WTC11 (cell line): Measurements from ENCODE around the gene NUAK2. TPM values are rescaled to one million over a fixed set of nuclear protein-coding genes. Genes with fewer than 3 reads are reported as not detected.
"Not testable (repeated sequence)": the region's sequence is repeated elsewhere in the genome, so short reads cannot be mapped to it uniquely, and the experiment has no call there.

Experiments used
- ATAC-seq: fragments of 200-7000 bp; cut with Tn5 transposase; 2 replicates; pipeline ENCODE4 v1.10.0; 2021; ENCODE audit warnings: mild to moderate bottlenecking, moderate library complexity
- CTCF ChIA-PET: fragments of 300-600 bp; sonication (Branson Sonifier 250); formaldehyde crosslinking; loops from one replicate; lab custom pipeline; 2021; ENCODE audit warnings: antibody characterized with exemption; lab: Charles Lee
- POLR2A ChIA-PET: fragments of 350-600 bp; sonication (Branson Sonifier 250); formaldehyde crosslinking; loops from one replicate; lab custom pipeline; 2021; ENCODE audit warnings: antibody characterized with exemption; lab: Charles Lee
- DNase-seq: peaks from one replicate; pipeline ENCODE4 v3.0.0; 2021; ENCODE audit warnings: low spot score
- H3K27ac Mint-ChIP-seq: 2 replicates; pipeline ENCODE4 v1.8.0; 2021; ENCODE audit warnings: mixed read lengths
- H3K27me3 Mint-ChIP-seq: 2 replicates; pipeline ENCODE4 v1.8.0; 2021; ENCODE audit warnings: low read depth, mild to moderate bottlenecking, moderate library complexity, mixed read lengths
- H3K36me3 Mint-ChIP-seq: 2 replicates; pipeline ENCODE4 v1.8.0; 2021; ENCODE audit warnings: mixed read lengths
- H3K4me1 Mint-ChIP-seq: 2 replicates; pipeline ENCODE4 v1.8.0; 2022; ENCODE audit warnings: mixed read lengths
- H3K4me3 Mint-ChIP-seq: 2 replicates; pipeline ENCODE4 v1.8.0; 2021; ENCODE audit warnings: mild to moderate bottlenecking, moderate library complexity, mixed read lengths
- H3K9me3 Mint-ChIP-seq: 2 replicates; pipeline ENCODE4 v1.8.0; 2021; ENCODE audit warnings: mixed read lengths
- CREB1 ChIP-seq: sonication (generic); formaldehyde crosslinking; IDR thresholded peaks from 2 replicates; pipeline ENCODE4 v1.8.0; 2023; ENCODE audit warnings: mild to moderate bottlenecking, missing genetic modification reagents
- FOXK1 ChIP-seq: sonication (generic); formaldehyde crosslinking; IDR thresholded peaks from 2 replicates; pipeline ENCODE4 v1.8.0; 2022; ENCODE audit warnings: mild to moderate bottlenecking, moderate library complexity, missing genetic modification reagents
- JAZF1 ChIP-seq: fragments of 250-450 bp; sonication (Bioruptor Pico); IDR thresholded peaks from 2 replicates; pipeline ENCODE4 v1.9.0; 2021; ENCODE audit warnings: moderate library complexity, mild to moderate bottlenecking, inconsistent platforms
- NFATC4 ChIP-seq: fragments of 250-450 bp; sonication (Bioruptor Pico); IDR thresholded peaks from 2 replicates; pipeline ENCODE4 v1.9.0; 2021; ENCODE audit warnings: mild to moderate bottlenecking
- NR1H2 ChIP-seq: sonication (generic); formaldehyde crosslinking; IDR thresholded peaks from 2 replicates; pipeline ENCODE4 v1.9.0; 2021; ENCODE audit warnings: mild to moderate bottlenecking, moderate library complexity, missing genetic modification reagents
- NR2C2 ChIP-seq: sonication (generic); formaldehyde crosslinking; IDR thresholded peaks from 2 replicates; pipeline ENCODE4 v1.8.0; 2022; ENCODE audit warnings: mild to moderate bottlenecking, missing genetic modification reagents
- SMAD4 ChIP-seq: sonication (generic); formaldehyde crosslinking; IDR thresholded peaks from 2 replicates; pipeline ENCODE4 v1.8.0; 2022; ENCODE audit warnings: mild to moderate bottlenecking, missing genetic modification reagents
- SOX15 ChIP-seq: fragments of 250-450 bp; sonication (Bioruptor Pico); IDR thresholded peaks from 2 replicates; pipeline ENCODE4 v1.9.0; 2021; ENCODE audit warnings: mild to moderate bottlenecking
- TEAD1 ChIP-seq: sonication (generic); formaldehyde crosslinking; IDR thresholded peaks from 2 replicates; pipeline ENCODE4 v1.8.0; 2022; ENCODE audit warnings: mild to moderate bottlenecking, missing genetic modification reagents
- ZNF121 ChIP-seq: sonication (generic); formaldehyde crosslinking; IDR thresholded peaks from 2 replicates; pipeline ENCODE4 v1.8.0; 2023; ENCODE audit warnings: missing genetic modification reagents
- ZNF138 ChIP-seq: sonication (generic); formaldehyde crosslinking; conservative IDR thresholded peaks from 2 replicates; pipeline ENCODE4 v1.8.1; 2022; ENCODE audit warnings: mild to moderate bottlenecking, moderate library complexity, missing genetic modification reagents
- ZNF219 ChIP-seq: sonication (generic); formaldehyde crosslinking; IDR thresholded peaks from 2 replicates; pipeline ENCODE4 v1.8.0; 2023; ENCODE audit warnings: missing genetic modification reagents, mild to moderate bottlenecking, borderline replicate concordance
- ZNF317 ChIP-seq: sonication (generic); formaldehyde crosslinking; IDR thresholded peaks from 2 replicates; pipeline ENCODE4 v1.8.1; 2023; ENCODE audit warnings: low read depth, mild to moderate bottlenecking, moderate library complexity, missing genetic modification reagents, borderline replicate concordance
- ZNF671 ChIP-seq: fragments of 250-450 bp; sonication (Bioruptor Pico); IDR thresholded peaks from 2 replicates; pipeline ENCODE4 v1.8.0; 2021; ENCODE audit warnings: mild to moderate bottlenecking
- total RNA-seq: library from RNA; stranded (reverse); gene quantifications from 3 replicates; pipeline ENCODE4 v1.2.3, GENCODE V29; 2021
- TF ChIP-seq, protein P1 (sequence below): fragments of 250-450 bp; sonication (Bioruptor Pico); IDR thresholded peaks from 2 replicates; pipeline ENCODE4 v1.9.0; 2021; ENCODE audit warnings: mild to moderate bottlenecking
- TF ChIP-seq, protein P2 (sequence below): sonication (generic); formaldehyde crosslinking; IDR thresholded peaks from 2 replicates; pipeline ENCODE4 v1.8.1; 2022; ENCODE audit warnings: missing genetic modification reagents, borderline replicate concordance
- TF ChIP-seq, protein P3 (sequence below): sonication (generic); formaldehyde crosslinking; conservative IDR thresholded peaks from 2 replicates; pipeline ENCODE4 v1.8.1; 2022; ENCODE audit warnings: mild to moderate bottlenecking, missing genetic modification reagents
- TF ChIP-seq, protein P4 (sequence below): fragments of 250-450 bp; sonication (Bioruptor Pico); IDR thresholded peaks from 2 replicates; pipeline ENCODE4 v1.8.0; 2021; ENCODE audit warnings: mild to moderate bottlenecking
- TF ChIP-seq, protein P5 (sequence below): sonication (generic); formaldehyde crosslinking; IDR thresholded peaks from 2 replicates; pipeline ENCODE4 v1.8.1; 2023; ENCODE audit warnings: mild to moderate bottlenecking, moderate library complexity, missing genetic modification reagents
- TF ChIP-seq, protein P6 (sequence below): sonication (generic); formaldehyde crosslinking; IDR thresholded peaks from 2 replicates; pipeline ENCODE4 v1.8.0; 2022; ENCODE audit warnings: mild to moderate bottlenecking, missing genetic modification reagents
- TF ChIP-seq, protein P7 (sequence below): sonication (generic); formaldehyde crosslinking; IDR thresholded peaks from 2 replicates; pipeline ENCODE4 v1.8.0; 2023; ENCODE audit warnings: missing genetic modification reagents

Gene NUAK2
- total RNA-seq, 1 experiment from 2014 or later: 8.7 TPM

DNA sequence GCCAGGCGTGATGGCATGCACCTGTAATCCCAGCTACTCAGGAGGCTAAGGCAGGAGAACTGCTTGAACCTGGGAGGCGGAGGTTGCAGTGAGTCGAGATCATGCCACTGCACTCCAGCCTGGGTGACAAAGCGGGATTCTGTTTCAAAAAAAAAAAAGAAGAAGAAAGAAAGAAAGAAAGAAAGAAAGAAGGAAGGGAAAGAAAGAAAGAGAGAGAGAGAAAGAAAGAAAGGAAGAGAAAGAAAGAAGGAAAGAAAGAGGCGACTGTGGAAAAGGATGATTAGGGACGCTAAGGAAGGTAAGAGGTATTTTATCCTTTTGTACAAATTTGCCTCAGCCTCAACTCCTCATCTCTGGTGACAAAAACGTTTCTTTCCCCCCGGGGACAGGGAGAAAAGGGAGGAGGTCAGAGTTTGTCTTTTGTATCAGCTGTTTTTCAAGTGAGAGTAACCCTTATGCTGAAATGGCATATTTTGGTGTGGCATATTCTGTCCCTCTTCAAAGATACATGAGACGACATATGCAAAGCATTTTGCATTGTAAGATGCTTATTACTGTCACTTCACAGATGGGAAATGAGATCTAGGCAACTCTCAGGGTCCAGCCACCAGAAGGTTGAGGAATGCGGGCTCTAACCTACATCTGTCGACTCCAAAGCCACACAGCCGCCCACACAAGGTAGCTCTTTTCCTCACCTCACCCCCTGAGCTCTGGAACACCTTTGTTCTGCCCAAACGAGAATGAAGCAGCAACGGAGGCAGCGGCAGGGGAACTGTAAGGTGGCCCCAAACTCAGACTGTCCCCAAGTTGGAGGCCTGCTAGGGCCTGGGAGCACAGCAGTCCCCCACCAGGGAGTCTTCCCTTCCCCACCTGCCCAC is 38.0 kb downstream of the NUAK2 start:
- ATAC-seq (no peak), DNase-seq (no peak)
- Mint-ChIP-seq H3K4me1 (peaks cover 49% of the 10 kb centered on the region), H3K27ac (peak overlapping the region; percentile 3; the same call in 1 of the 2 replicates), H3K27me3 (no peaks in the 10 kb centered on the region)
- POLR2A ChIA-PET: interaction anchor here (0.8 to 3.3 kb wide), 8 partner anchors 10 to 38 kb away, joined by 3 to 54 read pairs (median 6); partner anchors contain the start of gene NUAK2
- TF ChIP-seq ZNF317 (CRISPR knock-in tag) (no peak), CREB1 (no peak), JAZF1 (CRISPR knock-in tag) (no peak), ZNF138 (CRISPR knock-in tag) (no peak), NR2C2 (CRISPR knock-in tag) (no peak), ZNF671 (CRISPR knock-in tag) (no peak), NFATC4 (no peak), ZNF219 (CRISPR knock-in tag) (no peak)
- TF ChIP-seq, protein P1, sequence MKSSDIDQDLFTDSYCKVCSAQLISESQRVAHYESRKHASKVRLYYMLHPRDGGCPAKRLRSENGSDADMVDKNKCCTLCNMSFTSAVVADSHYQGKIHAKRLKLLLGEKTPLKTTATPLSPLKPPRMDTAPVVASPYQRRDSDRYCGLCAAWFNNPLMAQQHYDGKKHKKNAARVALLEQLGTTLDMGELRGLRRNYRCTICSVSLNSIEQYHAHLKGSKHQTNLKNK (CRISPR knock-in tag): no peak
- TF ChIP-seq, all 79 proteins: peak for 0
- CTCF ChIA-PET: interaction anchor here (0.6 to 4.0 kb wide), 14 partner anchors 9 to 142 kb away, joined by 3 to 45 read pairs (median 6); partner anchors contain the start of genes NUAK2 and TMCC2
- Mint-ChIP-seq H3K4me3 (no peak overlapping the region), H3K36me3 (no peaks in the 10 kb centered on the region), H3K9me3 (peaks cover 4% of the 10 kb centered on the region; the same call in 1 of the 2 replicates)

DNA sequence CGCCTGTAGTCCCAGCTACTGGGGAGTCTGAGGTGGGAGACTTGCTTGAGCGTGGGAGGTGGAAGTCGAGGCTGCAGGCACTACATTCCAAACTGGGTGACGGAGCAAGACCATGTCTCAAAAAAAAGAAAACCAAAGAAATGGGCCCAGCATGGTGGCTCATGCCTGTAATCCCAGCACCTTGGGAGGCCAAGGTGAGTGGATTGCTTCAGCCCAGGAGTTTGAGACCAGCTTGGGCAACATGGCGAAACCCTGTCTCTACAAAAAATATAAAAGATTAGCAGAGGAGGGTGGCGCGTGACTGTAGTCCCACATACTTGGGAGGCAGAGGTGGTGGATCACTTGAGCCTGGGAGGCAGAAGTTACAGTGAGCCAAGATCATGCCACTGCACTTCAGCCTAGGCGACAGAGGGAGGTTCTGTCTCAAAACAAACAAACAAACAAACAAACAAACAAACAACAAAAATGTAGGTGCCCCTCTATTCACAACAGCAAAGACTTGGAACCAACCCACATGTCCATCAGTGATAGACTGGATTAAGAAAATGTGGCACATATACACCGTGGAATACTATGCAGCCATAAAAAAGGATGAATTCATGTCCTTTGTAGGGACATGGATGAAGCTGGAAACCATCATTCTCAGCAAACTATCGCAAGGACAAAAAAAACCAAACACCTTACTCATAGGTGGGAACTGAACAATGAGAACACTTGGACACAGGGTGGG is 40.7 kb downstream of the NUAK2 start:
- CTCF ChIA-PET: interaction anchor here (0.6 to 13.3 kb wide), 4 partner anchors 7 to 46 kb away, joined by 3 to 684 read pairs (median 12); partner anchors contain the start of gene NUAK2
- H3K27me3 Mint-ChIP-seq, H3K9me3 Mint-ChIP-seq, H3K4me3 Mint-ChIP-seq, ATAC-seq, POLR2A ChIA-PET, DNase-seq, H3K27ac Mint-ChIP-seq, H3K36me3 Mint-ChIP-seq: not testable (repeated sequence)
- H3K4me1 Mint-ChIP-seq: peaks cover 27% of the 10 kb centered on the region

DNA sequence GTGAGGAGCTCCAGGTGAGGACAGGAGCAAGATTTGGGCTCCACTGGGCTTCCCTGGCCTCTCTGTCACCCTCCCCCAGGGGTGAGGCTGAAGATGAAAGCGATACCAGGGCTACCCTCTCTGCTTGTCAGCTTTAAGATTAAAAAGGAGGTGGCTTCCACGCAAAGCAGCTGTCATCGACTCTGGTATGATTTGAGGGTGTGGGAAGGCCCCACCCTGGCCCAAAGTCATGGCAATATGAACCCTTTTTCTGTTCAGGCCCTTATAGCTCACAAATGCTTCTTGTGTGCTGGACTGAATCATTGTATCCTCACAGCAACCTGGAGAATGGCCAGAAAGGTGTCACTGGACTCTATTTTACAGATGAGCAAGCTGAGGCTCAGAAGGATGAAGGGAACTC is 41.6 kb downstream of the NUAK2 start:
- POLR2A ChIA-PET: interaction anchor here (1.6 kb wide), 1 partner anchor 21 kb away, joined by 3 read pairs; no protein-coding TSS in a partner anchor
- no peak overlapping the region for H3K27ac Mint-ChIP-seq
- peaks cover 4% of the 10 kb centered on the region; the same call in 1 of the 2 replicates for H3K9me3 Mint-ChIP-seq
- no peak for DNase-seq
- no peaks in the 10 kb centered on the region for H3K27me3 Mint-ChIP-seq
- TF ChIP-seq SMAD4 (CRISPR knock-in tag) (no peak), ZNF121 (no peak), TEAD1 (CRISPR knock-in tag) (no peak), FOXK1 (CRISPR knock-in tag) (no peak), SOX15 (CRISPR knock-in tag) (no peak), NR1H2 (CRISPR knock-in tag) (no peak)
- TF ChIP-seq, protein P2, sequence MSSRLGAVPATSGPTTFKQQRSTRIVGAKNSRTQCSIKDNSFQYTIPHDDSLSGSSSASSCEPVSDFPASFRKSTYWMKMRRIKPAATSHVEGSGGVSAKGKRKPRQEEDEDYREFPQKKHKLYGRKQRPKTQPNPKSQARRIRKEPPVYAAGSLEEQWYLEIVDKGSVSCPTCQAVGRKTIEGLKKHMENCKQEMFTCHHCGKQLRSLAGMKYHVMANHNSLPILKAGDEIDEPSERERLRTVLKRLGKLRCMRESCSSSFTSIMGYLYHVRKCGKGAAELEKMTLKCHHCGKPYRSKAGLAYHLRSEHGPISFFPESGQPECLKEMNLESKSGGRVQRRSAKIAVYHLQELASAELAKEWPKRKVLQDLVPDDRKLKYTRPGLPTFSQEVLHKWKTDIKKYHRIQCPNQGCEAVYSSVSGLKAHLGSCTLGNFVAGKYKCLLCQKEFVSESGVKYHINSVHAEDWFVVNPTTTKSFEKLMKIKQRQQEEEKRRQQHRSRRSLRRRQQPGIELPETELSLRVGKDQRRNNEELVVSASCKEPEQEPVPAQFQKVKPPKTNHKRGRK (CRISPR knock-in tag): no peak
- TF ChIP-seq, protein P3, sequence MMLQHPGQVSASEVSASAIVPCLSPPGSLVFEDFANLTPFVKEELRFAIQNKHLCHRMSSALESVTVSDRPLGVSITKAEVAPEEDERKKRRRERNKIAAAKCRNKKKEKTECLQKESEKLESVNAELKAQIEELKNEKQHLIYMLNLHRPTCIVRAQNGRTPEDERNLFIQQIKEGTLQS: no peak
- TF ChIP-seq, protein P4, sequence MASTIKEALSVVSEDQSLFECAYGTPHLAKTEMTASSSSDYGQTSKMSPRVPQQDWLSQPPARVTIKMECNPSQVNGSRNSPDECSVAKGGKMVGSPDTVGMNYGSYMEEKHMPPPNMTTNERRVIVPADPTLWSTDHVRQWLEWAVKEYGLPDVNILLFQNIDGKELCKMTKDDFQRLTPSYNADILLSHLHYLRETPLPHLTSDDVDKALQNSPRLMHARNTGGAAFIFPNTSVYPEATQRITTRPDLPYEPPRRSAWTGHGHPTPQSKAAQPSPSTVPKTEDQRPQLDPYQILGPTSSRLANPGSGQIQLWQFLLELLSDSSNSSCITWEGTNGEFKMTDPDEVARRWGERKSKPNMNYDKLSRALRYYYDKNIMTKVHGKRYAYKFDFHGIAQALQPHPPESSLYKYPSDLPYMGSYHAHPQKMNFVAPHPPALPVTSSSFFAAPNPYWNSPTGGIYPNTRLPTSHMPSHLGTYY: no peak
- TF ChIP-seq, protein P5, sequence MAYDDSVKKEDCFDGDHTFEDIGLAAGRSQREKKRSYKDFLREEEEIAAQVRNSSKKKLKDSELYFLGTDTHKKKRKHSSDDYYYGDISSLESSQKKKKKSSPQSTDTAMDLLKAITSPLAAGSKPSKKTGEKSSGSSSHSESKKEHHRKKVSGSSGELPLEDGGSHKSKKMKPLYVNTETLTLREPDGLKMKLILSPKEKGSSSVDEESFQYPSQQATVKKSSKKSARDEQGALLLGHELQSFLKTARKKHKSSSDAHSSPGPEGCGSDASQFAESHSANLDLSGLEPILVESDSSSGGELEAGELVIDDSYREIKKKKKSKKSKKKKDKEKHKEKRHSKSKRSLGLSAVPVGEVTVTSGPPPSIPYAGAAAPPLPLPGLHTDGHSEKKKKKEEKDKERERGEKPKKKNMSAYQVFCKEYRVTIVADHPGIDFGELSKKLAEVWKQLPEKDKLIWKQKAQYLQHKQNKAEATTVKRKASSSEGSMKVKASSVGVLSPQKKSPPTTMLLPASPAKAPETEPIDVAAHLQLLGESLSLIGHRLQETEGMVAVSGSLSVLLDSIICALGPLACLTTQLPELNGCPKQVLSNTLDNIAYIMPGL (CRISPR knock-in tag): no peak
- TF ChIP-seq, protein P6, sequence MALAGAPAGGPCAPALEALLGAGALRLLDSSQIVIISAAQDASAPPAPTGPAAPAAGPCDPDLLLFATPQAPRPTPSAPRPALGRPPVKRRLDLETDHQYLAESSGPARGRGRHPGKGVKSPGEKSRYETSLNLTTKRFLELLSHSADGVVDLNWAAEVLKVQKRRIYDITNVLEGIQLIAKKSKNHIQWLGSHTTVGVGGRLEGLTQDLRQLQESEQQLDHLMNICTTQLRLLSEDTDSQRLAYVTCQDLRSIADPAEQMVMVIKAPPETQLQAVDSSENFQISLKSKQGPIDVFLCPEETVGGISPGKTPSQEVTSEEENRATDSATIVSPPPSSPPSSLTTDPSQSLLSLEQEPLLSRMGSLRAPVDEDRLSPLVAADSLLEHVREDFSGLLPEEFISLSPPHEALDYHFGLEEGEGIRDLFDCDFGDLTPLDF (CRISPR knock-in tag): no peak
- TF ChIP-seq, protein P7, sequence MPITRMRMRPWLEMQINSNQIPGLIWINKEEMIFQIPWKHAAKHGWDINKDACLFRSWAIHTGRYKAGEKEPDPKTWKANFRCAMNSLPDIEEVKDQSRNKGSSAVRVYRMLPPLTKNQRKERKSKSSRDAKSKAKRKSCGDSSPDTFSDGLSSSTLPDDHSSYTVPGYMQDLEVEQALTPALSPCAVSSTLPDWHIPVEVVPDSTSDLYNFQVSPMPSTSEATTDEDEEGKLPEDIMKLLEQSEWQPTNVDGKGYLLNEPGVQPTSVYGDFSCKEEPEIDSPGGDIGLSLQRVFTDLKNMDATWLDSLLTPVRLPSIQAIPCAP (CRISPR knock-in tag): no peak
- H3K4me1 Mint-ChIP-seq: peaks cover 21% of the 10 kb centered on the region
- CTCF ChIA-PET: interaction anchor here (1.0 to 13.3 kb wide), 4 partner anchors 34 to 74 kb away, joined by 4 to 684 read pairs (median 4); partner anchors contain the start of gene NUAK2
- no peaks in the 10 kb centered on the region for H3K36me3 Mint-ChIP-seq
- no peak overlapping the region for H3K4me3 Mint-ChIP-seq
- ATAC-seq: no peak
